Measurements from ENCODE around the gene KCNAB1.

DNA sequence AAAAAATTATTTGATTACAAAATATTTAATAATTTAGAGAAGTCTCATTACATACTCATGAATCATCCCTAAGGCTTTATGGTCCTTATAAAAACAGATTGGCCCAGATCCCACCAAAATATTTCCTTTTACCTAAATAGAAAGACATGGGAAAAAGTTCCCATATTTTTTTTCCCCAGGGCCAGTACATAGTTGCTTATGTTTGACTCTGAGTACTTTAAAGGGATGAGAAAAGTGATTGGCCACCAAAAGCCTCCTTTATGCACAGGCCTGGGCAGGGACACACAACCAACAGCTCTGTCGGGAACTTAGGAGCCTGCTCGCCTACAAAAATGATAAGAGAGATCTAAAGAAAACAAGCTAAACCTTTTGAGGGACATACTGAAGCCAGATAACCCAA is 22.3 kb downstream of the KCNAB1 start:
- TF ChIP-seq, protein P1, sequence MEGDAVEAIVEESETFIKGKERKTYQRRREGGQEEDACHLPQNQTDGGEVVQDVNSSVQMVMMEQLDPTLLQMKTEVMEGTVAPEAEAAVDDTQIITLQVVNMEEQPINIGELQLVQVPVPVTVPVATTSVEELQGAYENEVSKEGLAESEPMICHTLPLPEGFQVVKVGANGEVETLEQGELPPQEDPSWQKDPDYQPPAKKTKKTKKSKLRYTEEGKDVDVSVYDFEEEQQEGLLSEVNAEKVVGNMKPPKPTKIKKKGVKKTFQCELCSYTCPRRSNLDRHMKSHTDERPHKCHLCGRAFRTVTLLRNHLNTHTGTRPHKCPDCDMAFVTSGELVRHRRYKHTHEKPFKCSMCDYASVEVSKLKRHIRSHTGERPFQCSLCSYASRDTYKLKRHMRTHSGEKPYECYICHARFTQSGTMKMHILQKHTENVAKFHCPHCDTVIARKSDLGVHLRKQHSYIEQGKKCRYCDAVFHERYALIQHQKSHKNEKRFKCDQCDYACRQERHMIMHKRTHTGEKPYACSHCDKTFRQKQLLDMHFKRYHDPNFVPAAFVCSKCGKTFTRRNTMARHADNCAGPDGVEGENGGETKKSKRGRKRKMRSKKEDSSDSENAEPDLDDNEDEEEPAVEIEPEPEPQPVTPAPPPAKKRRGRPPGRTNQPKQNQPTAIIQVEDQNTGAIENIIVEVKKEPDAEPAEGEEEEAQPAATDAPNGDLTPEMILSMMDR (IDR thresholded peaks at IDR 0.05; ENCODE audit: insufficient read depth, low read length, poor library complexity, severe bottlenecking), result no peak
- TF ChIP-seq EZH2phosphoT487 (conservative IDR thresholded peaks at IDR 0.05; ENCODE audit: low read length), result no peak
